ENCODE results near the gene NXNL1. TPM values are rescaled to one million over a fixed set of nuclear protein-coding genes. Genes with fewer than 3 reads are reported as not detected.

NXNL1 gene
- total and polyA plus RNA-seq, 9 of the 15 experiments (the other 6 are each of a cell fraction or from before 2014, with no cell fraction given) = not detected

DNA sequence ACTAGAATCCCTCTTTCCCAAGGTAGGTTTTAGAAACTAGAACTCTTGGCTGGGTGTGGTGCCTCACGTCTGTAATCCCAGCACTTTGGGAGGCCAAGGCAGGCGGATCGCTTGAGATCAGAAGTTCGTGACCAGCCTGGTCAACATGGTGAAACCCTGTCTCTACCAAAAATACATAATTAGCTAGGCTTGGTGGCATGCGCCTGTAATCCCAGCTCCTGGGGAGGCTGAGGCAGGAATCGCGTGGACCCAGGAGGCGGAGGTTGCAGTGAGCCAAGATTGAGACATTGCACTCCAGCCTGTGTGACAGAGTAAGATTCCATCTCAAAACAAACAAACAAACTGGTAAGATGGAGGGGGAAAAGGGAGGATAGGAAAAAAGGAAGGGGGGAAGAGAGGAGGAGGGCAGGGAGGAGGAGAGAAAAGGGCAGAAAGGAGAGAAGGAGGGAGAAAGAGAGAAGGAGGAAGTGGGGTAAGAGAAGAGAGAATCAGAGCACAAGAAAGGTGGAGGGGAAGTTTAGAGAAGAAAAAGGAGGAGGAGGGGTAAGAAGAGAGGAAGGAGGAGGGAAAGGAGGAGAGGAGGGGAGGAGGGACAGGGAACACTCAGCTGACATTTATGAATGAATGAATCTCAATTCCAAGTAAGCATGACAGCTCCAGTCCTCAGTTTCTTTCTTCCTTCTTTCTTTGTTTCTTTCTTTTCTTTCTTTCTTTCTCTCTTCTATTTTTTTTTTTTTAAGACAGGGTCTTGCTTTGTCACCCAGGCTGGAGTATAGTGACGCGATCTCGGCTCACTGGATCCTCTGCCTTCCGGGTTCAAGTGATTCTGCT lies 7.0 kb upstream of the NXNL1 start:
- DNase-seq (ENCODE audit: extremely low read depth in 1 of 4, low spot score in 3 of 4) = no peak
- Histone ChIP-seq H3K4me2 (ENCODE audit: insufficient read depth, low read length) (no peak overlapping the region), H3K36me3 (ENCODE audit: control insufficient read depth, insufficient read depth, low read length) (no peaks in the 10 kb centered on the region), H3K4me1 (replicated peaks in 1 of 2; ENCODE audit: control insufficient read depth in 2 of 2, insufficient read depth in 2 of 2, low read length in 2 of 2) (peaks cover 28 to 39% of the 10 kb centered on the region in 2 experiments), H3K79me2 (ENCODE audit: control insufficient read depth, insufficient read depth, low read length) (no peaks in the 10 kb centered on the region), H3K27me3 (ENCODE audit: control insufficient read depth in 2 of 2, insufficient read depth in 2 of 2, low read length in 2 of 2) (peaks cover 0 to 7% of the 10 kb centered on the region in 2 experiments; a peak in 2 of 5 replicates), H4K20me1 (replicated peaks; ENCODE audit: control insufficient read depth, insufficient read depth, low read length) (no peaks in the 10 kb centered on the region), H3K27ac (ENCODE audit: extremely low read depth, low read depth, low read length) (no peak overlapping the region), H3K4me3 (no peak overlapping the region), H2AFZ (ENCODE audit: low read depth, low read length) (peak overlapping the region; percentile 82), H3K9ac (ENCODE audit: insufficient read depth in 1 of 2, low read depth in 2 of 2, low read length in 2 of 2) (peak overlapping the region in 1 of 2 experiments; percentile 47; a peak in 1 of 4 replicates), H3K9me3 (replicated peaks; ENCODE audit: control insufficient read depth, insufficient read depth, low read depth, low read length) (peaks cover 2% of the 10 kb centered on the region; the same call in 1 of the 2 replicates), H3K9me1 (ENCODE audit: control insufficient read depth, insufficient read depth, low read length) (no peaks in the 10 kb centered on the region)
- POLR2A ChIA-PET = interaction anchor here (0.7 to 1.7 kb wide), 2 partner anchors 20 to 161 kb away, joined by 4 read pairs; no protein-coding TSS in a partner anchor
- ATAC-seq = no peak
- intact Hi-C loops (cut with micrococcal nuclease) (loop anchor here (2.0 to 5.0 kb wide), 3 partner anchors 15 to 390 kb away; partner anchors contain the start of gene RPL18A), in situ Hi-C loops (cut with MboI) (loop anchor here (5.0 kb wide), 1 partner anchor 70 kb away; no protein-coding TSS in a partner anchor)
- CTCF ChIA-PET (ENCODE audit: low intra/inter-chr PET ratio) = interaction anchor here (0.6 to 2.3 kb wide), 3 partner anchors 14 to 27 kb away, joined by 3 to 10 read pairs (median 5); no protein-coding TSS in a partner anchor
- WGBS (ENCODE audit: insufficient coverage, low coverage, missing lambda C conversion rate) = 43% methylated on average over 10 of the region's 12 CpGs
- FAIRE-seq = peak; percentile 65
- no TSS peak for BruUV-seq (replicated peaks)
- TF ChIP-seq CHD4 (IDR thresholded peaks at IDR 0.05; ENCODE audit: insufficient read depth, insufficient replicate concordance, low read depth, low read length, poor library complexity, severe bottlenecking) (no peak), AFF1 (IDR thresholded peaks at IDR 0.05; ENCODE audit: low read depth in 1 of 2, partially characterized antibody in 2 of 2) (no peak), NRF1 (conservative IDR thresholded peaks at IDR 0.05 in 1 of 2, IDR thresholded peaks at IDR 0.05 in 1 of 2) (no peak), MEF2A (IDR thresholded peaks at IDR 0.05; ENCODE audit: control insufficient read depth, low read depth, low read length) (no peak), ARNT (IDR thresholded peaks at IDR 0.05) (no peak), PRPF4 (IDR thresholded peaks at IDR 0.05; ENCODE audit: insufficient read depth, low read depth, low read length, poor library complexity, severe bottlenecking) (no peak), NUFIP1 (IDR thresholded peaks at IDR 0.05; ENCODE audit: partially characterized antibody) (no peak), ATF7 (IDR thresholded peaks at IDR 0.05) (no peak), FOXA3 (CRISPR knock-in tag; conservative IDR thresholded peaks at IDR 0.05 in 1 of 2, IDR thresholded peaks at IDR 0.05 in 1 of 2) (0 out of 4 replicates have a peak, but pooled peaks of 1 of the 2 experiments have one; percentile 21), RAD51 (IDR thresholded peaks at IDR 0.05; ENCODE audit: borderline replicate concordance, low read depth) (no peak), LEF1 (IDR thresholded peaks at IDR 0.05) (0 out of 2 replicates have a peak, but pooled peaks have one; percentile 27), STAT5B (CRISPR knock-in tag; IDR thresholded peaks at IDR 0.05) (no peak), KDM1A (IDR thresholded peaks at IDR 0.05) (no peak), ZBTB8A (IDR thresholded peaks at IDR 0.05; ENCODE audit: partially characterized antibody) (no peak), SMAD3 (CRISPR knock-in tag; conservative IDR thresholded peaks at IDR 0.05) (no peak)
- TF ChIP-seq, protein P1, sequence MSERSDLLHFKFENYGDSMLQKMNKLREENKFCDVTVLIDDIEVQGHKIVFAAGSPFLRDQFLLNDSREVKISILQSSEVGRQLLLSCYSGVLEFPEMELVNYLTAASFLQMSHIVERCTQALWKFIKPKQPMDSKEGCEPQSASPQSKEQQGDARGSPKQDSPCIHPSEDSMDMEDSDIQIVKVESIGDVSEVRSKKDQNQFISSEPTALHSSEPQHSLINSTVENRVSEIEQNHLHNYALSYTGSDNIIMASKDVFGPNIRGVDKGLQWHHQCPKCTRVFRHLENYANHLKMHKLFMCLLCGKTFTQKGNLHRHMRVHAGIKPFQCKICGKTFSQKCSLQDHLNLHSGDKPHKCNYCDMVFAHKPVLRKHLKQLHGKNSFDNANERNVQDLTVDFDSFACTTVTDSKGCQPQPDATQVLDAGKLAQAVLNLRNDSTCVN (CRISPR knock-in tag; IDR thresholded peaks at IDR 0.05) = peak; percentile 55; the same call in 1 of the 2 replicates
